AG10803 (cell line): ENCODE results near the gene ST7.
"Not testable (repeated sequence)": the region's sequence is repeated elsewhere in the genome, so short reads cannot be mapped to it uniquely, and the experiment has no call there.

Experiments
- DNase-seq: peaks from one replicate; pipeline ENCODE4 v3.0.0; 2010; ENCODE audit warnings: low read depth
- H3K4me3 ChIP-seq: 2 replicates; pipeline ENCODE4 v1.5.1; 2011; ENCODE audit warnings: mild to moderate bottlenecking, low read length, control low read depth
- CTCF ChIP-seq: conservative IDR thresholded peaks from 2 replicates; pipeline ENCODE4 v1.5.1; 2011; ENCODE audit warnings: mild to moderate bottlenecking, low read length, control low read depth, inconsistent platforms

Gene ST7

DNA sequence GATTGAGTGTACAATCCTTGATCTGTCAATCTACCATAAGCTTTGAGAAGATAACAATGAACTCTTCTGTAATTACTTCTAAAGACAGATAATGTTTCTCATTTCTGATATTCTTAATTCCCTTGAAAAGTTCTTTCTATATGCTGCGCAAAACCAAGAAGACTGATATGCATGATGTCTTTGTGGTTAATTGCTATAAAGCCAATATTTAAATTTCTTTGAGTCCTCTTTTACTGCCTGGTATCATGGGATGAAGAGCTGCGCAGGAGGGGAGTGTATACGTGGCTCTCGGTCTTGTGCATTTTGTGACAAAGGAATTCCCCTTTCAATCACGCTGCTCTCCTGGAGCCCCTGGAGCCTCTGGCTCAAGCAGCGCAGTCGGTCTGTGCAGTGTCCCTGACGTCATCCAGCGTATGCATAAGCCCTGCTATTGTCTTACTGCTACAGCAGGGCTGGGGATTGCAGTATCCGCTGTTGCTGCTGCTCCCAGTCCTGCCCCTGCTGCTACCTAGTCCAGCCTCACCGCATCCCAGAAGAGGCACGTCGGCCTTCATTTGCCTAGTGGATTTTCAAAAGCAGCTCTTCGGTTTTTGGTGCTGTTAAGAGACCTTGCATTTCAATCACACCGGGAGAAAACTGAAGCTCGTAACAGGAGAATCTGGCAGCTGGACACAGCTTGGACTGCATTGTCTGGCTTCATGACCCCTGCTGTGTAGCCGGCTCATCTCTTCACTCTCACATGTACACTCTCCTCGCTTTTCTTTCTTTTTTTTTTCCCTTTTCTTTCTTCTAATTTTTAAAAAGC, 66.7 kb downstream of the ST7 start:
- peak overlapping the region; percentile 44 for H3K4me3 ChIP-seq
- no peak for TF ChIP-seq CTCF
- DNase-seq: peak; percentile 81

- DNase-seq: peak; percentile 3
- no peak overlapping the region for H3K4me3 ChIP-seq
- TF ChIP-seq CTCF: no peak
Measured at GRCh38 chr7:117020591-117020973, 67.3 kb downstream of the ST7 start.

DNA sequence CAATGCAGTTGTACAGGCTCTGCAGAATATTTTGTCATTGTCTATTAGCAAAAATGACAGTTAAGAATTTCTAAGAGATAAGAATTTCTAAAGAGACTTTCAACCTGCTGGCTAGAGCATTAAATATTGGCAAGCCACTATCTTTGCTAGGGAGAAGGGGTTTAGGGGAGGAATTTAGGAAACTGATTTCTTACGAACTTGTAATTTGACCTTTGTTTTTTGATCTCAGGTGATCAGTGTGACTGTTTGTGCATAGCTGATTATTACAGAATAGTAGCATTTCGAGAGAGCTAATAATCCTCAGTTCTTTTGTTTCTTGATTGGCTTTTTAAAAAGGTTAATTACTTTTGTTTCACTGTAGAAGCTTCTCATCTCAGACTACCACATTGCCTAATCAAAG, 68.1 kb downstream of the ST7 start:
- DNase-seq: no peak
- H3K4me3 ChIP-seq: no peak overlapping the region
- no peak for TF ChIP-seq CTCF

- DNase-seq: no peak
- no peak for TF ChIP-seq CTCF
Measured at GRCh38 chr7:117021986-117022385, 68.7 kb downstream of the ST7 start.

GRCh38 chr7:117023325-117023854, 70.1 kb downstream of the ST7 start:
- TF ChIP-seq CTCF: no peak
- DNase-seq: no peak
- H3K4me3 ChIP-seq: no peak overlapping the region

More at GRCh38 chr7:117021986-117022385, 68.7 kb downstream of the ST7 start:
- no peak overlapping the region for H3K4me3 ChIP-seq

DNA sequence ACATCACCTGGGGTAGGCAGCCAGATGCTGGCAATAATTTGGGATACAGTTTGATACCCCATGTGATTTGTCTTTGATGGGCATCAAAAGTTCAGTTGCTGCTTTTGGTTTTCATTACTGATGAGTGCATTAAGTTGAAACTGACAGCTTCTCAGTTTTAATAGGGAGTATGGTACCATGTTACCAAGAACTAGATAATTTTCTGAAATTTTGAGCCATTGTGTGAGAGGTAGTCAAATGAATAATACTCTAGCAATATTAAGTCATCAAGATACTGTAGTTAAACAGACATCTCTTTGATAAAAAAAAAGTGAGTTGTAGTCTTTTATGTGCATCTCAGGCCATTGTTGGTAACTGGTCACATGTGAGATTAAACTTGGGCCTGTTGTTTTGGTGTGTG, 71.5 kb downstream of the ST7 start:
- no peak for DNase-seq
- no peak overlapping the region for H3K4me3 ChIP-seq
- no peak for TF ChIP-seq CTCF

DNA sequence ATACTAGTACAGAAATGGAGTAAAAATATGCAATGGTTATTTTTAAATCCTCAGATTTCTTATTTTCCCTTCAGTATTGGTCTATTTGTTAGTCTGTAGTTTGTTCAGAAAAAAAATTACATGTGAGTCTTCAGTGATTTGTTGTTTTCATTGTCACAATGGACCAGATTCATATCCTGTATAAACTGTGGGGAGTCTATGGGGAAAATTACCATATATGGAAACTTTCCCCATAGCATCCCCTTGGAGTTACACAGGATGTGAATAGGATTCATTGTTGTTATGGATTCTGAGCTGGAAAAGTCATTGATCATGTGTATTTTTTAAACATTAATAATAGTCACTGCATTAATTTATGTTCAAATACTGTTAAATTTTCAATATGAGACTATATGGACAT, 72.6 kb downstream of the ST7 start:
- no peak overlapping the region for H3K4me3 ChIP-seq
- no peak for TF ChIP-seq CTCF
- DNase-seq: no peak

DNA sequence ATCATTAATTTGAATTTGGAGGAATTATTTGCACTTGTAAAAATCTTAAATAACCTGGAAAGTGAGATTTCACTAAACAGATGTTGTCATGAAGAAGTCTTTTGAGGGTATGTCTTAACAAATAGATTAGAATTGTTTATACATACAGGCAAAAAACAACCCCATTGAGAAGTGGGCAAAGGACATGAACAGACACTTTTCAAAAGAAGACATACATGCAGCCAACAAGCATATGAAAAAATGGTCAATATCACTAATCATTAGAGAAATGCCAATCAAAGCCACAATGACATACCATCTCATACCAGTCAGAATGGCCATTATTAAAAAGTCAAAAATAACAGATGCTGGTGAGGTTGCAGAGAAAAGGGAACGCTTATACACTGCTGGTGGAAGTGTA, 77.0 kb downstream of the ST7 start:
- not testable (repeated sequence) for H3K4me3 ChIP-seq, DNase-seq

DNA sequence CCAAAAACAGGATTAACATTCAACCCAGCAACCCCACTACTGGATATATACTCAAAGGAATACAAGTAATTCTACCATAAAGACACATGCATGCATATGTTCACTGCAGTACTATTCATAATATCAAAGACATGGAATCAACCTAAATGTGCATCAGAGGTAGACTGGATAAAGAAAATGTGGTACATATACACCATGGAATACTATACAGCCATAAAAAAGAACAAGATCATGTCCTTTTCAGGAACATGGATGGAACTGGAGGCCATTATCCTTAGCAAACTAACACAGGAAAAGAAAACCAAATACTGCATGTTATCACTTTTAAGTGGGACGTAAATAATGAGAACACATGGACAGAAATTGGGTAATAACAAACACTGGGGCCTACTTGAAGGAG, 77.5 kb downstream of the ST7 start:
- DNase-seq, H3K4me3 ChIP-seq: not testable (repeated sequence)
